Caco-2 (cell line): ENCODE results near the gene RTCB. TPM values are rescaled to one million over a fixed set of nuclear protein-coding genes. Genes with fewer than 3 reads are reported as not detected.
A peak's percentile ranks its signal among the peaks of the same experiment; 100 is the strongest.

Experiments used
- Bru-seq: library from RNA; stranded (reverse); fragments of 400-500 nt; gene quantifications from one replicate; lab custom pipeline; 2021; lab: Mats Ljungman, UMichigan
- BruChase-seq, 2 experiments: library from RNA; stranded (reverse); fragments of 400-500 nt; gene quantifications; one replicate each; lab custom pipeline; 2021; lab: Mats Ljungman, UMichigan
- BruUV-seq: library from RNA; stranded (reverse); fragments of 400-500 nt; replicated peaks from 2 replicates; lab custom pipeline; 2021; lab: Mats Ljungman, UMichigan
- CTCF ChIA-PET: fragments of 300-600 bp; sonication (Branson Sonifier 250); formaldehyde crosslinking; loops from one replicate; lab custom pipeline; 2022; ENCODE audit warnings: antibody characterized with exemption; lab: Charles Lee
- POLR2A ChIA-PET: fragments of 300-600 bp; sonication (Branson Sonifier 250); formaldehyde crosslinking; loops from one replicate; lab custom pipeline; 2022; ENCODE audit warnings: antibody characterized with exemption; lab: Charles Lee
- DNase-seq, 2 experiments: peaks; one replicate each; pipeline versions ENCODE4 v3.0.0 to v3.0.0-alpha.2; 2020 to 2022
- H3K27me3 ChIP-seq: replicated peaks from 2 replicates; pipeline ENCODE4 v1.6.0; 2011; ENCODE audit warnings: low read length; ENCODE audit not compliant: control insufficient read depth, insufficient read depth
- H3K36me3 ChIP-seq: 2 replicates; pipeline ENCODE4 v1.5.1; 2011; ENCODE audit warnings: low read length; ENCODE audit not compliant: control insufficient read depth, insufficient read depth
- H3K4me1 ChIP-seq: fragments of 250-450 bp; sonication (Bioruptor Pico); 2 replicates; pipeline ENCODE4 v1.5.1; 2020; ENCODE audit warnings: mild to moderate bottlenecking
- H3K4me3 ChIP-seq: 2 replicates; pipeline ENCODE4 v1.5.1; 2011; ENCODE audit warnings: low read depth, mild to moderate bottlenecking, control low read depth, low read length
- H3K9me3 ChIP-seq: fragments of 250-450 bp; sonication (Bioruptor Pico); 2 replicates; pipeline ENCODE4 v1.5.1; 2020; ENCODE audit warnings: mild to moderate bottlenecking, moderate library complexity
- H3K27ac Mint-ChIP-seq: one replicate; pipeline ENCODE4 v1.8.0; 2022; ENCODE audit warnings: mixed read lengths; ENCODE audit not compliant: unreplicated experiment
- H3K27me3 Mint-ChIP-seq: one replicate; pipeline ENCODE4 v1.8.0; 2022; ENCODE audit warnings: mixed read lengths; ENCODE audit not compliant: insufficient read depth, unreplicated experiment
- H3K36me3 Mint-ChIP-seq: one replicate; pipeline ENCODE4 v1.8.0; 2022; ENCODE audit warnings: mild to moderate bottlenecking, mixed read lengths; ENCODE audit not compliant: insufficient read depth, unreplicated experiment
- H3K4me1 Mint-ChIP-seq: one replicate; pipeline ENCODE4 v1.8.0; 2022; ENCODE audit warnings: low read depth, mixed read lengths; ENCODE audit not compliant: unreplicated experiment
- H3K4me3 Mint-ChIP-seq: one replicate; pipeline ENCODE4 v1.8.0; 2022; ENCODE audit warnings: mild to moderate bottlenecking, moderate library complexity, mixed read lengths; ENCODE audit not compliant: unreplicated experiment
- H3K9me3 Mint-ChIP-seq: one replicate; pipeline ENCODE4 v1.8.0; 2022; ENCODE audit warnings: mixed read lengths; ENCODE audit not compliant: unreplicated experiment
- intact Hi-C: fragments of 100-400 bp; cut with micrococcal nuclease; formaldehyde crosslinking; loops from one replicate; pipeline ENCODE4 v1.10.0; 2022; ENCODE audit not compliant: unreplicated experiment
- long read RNA-seq: library from polyadenylated mRNA; stranded (forward); transcript quantifications from one replicate; pipeline ENCODE4 v2.0.0, GENCODE V29; 2022
- total RNA-seq: library from RNA; stranded (reverse); gene quantifications from 2 replicates; pipeline ENCODE4 v1.2.3, GENCODE V29; 2022
- TF ChIP-seq, protein P1 (sequence below), 2 experiments: fragments of 200-600 bp in 1 of 2; IDR thresholded peaks; 1 replicate in 1 of 2; 2 replicates in 1 of 2; pipeline versions ENCODE4 v1.5.1 to v1.8.0; 2011 to 2022; ENCODE audit warnings: antibody characterized with exemption in 1 of 2, control low read depth in 1 of 2, inconsistent platforms in 1 of 2, low read depth in 1 of 2, low read length in 1 of 2, mild to moderate bottlenecking in 1 of 2, moderate library complexity in 1 of 2; ENCODE audit not compliant: insufficient read depth in 1 of 2, severe bottlenecking in 1 of 2, unreplicated experiment in 1 of 2

RTCB gene
- 105 and 112 TPM in 2 replicates for total RNA-seq
- percentile 87 among the genes with signal in this experiment for Bru-seq, nascent RNA
- percentile 84 among the genes with signal in this experiment for BruChase-seq, experiment 1, labeled RNA remaining after a 2-hour chase
- percentile 92 among the genes with signal in this experiment for BruChase-seq, experiment 2, labeled RNA remaining after a 6-hour chase
- long read RNA-seq, transcript RTCB-201 (12 exons, 2,027 nt) = major isoform, 430 of 470 reads
- long read RNA-seq, partial matches to known transcripts = 18 of 470 reads
- long read RNA-seq, other reads (novel, unspliced or antisense) = 22 of 470 reads

- Mint-ChIP-seq H3K4me3 (peak within 1 kb of the TSS; percentile 90), H3K36me3 (peaks cover 46% of the 10 kb centered on the region), H3K27me3 (peaks cover 2% of the 10 kb centered on the region), H3K9me3 (no peaks in the 10 kb centered on the region), H3K4me1 (peaks cover 6% of the 10 kb centered on the region), H3K27ac (peak within 1 kb of the TSS; percentile 93)
- Histone ChIP-seq H3K36me3 (peaks cover 1% of the 10 kb centered on the region; the same call in 1 of the 2 replicates), H3K4me1 (peaks cover 4% of the 10 kb centered on the region; the same call in 1 of the 2 replicates), H3K9me3 (no peaks in the 10 kb centered on the region), H3K27me3 (no peaks in the 10 kb centered on the region), H3K4me3 (peak within 1 kb of the TSS; percentile 73)
- ChIA-PET POLR2A (interaction anchor here (0.6 to 1.4 kb wide), 3 partner anchors 13 to 632 kb away, joined by 3 to 5 read pairs (median 5); partner anchors contain the start of gene FBXO7), CTCF (interaction anchor here (1.0 kb wide), 1 partner anchor 32 kb away, joined by 6 read pairs; no protein-coding TSS in a partner anchor)
- TF ChIP-seq, protein P1, sequence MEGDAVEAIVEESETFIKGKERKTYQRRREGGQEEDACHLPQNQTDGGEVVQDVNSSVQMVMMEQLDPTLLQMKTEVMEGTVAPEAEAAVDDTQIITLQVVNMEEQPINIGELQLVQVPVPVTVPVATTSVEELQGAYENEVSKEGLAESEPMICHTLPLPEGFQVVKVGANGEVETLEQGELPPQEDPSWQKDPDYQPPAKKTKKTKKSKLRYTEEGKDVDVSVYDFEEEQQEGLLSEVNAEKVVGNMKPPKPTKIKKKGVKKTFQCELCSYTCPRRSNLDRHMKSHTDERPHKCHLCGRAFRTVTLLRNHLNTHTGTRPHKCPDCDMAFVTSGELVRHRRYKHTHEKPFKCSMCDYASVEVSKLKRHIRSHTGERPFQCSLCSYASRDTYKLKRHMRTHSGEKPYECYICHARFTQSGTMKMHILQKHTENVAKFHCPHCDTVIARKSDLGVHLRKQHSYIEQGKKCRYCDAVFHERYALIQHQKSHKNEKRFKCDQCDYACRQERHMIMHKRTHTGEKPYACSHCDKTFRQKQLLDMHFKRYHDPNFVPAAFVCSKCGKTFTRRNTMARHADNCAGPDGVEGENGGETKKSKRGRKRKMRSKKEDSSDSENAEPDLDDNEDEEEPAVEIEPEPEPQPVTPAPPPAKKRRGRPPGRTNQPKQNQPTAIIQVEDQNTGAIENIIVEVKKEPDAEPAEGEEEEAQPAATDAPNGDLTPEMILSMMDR (IDR thresholded peaks at IDR 0.05; ENCODE audit: insufficient read depth in 1 of 2, low read depth in 1 of 2, low read length in 1 of 2, severe bottlenecking in 1 of 2, unreplicated experiment in 1 of 2) = no peak
- no TSS peak for BruUV-seq
- intact Hi-C loops = no loop called here
- peak; percentile 90 to 93 for DNase-seq
Measured at GRCh38 chr22:32411829-32412592, at the start of gene RTCB. Gene RTCB (minus strand): TSS chr22:32412247. CDS start chr22:32412156, 91 bp downstream.

DNA sequence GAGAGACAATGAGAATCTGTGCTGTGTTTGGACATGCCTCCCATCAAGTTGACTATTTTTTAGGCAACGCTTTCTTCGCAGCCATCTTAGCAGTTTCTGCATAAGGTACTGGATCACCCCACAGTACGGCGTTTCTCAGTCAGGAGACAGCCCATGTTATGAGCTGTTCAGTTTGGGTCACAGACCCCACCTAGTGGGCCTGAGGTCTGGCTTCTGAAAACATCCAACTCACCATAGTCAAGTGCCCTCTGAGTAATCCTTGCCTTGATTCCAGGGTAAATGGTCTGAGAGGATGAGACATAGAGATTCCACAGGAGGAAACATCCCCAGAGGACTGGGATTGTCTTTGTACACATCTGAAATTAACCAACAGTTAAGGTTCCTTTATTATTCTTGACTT lies 45.0 kb upstream of the RTCB start:
- no TSS peak for BruUV-seq
- H3K4me1 Mint-ChIP-seq = no peaks in the 10 kb centered on the region
- POLR2A ChIA-PET = no interaction called here
- no peak for DNase-seq
- Histone ChIP-seq H3K9me3 (no peaks in the 10 kb centered on the region), H3K4me1 (no peaks in the 10 kb centered on the region), H3K36me3 (no peaks in the 10 kb centered on the region), H3K27me3 (no peaks in the 10 kb centered on the region), H3K4me3 (no peak overlapping the region)
- peaks cover 25% of the 10 kb centered on the region for H3K27me3 Mint-ChIP-seq
- H3K4me3 Mint-ChIP-seq = no peak overlapping the region
- CTCF ChIA-PET = no interaction called here
- no peaks in the 10 kb centered on the region for H3K36me3 Mint-ChIP-seq
- no peak overlapping the region for H3K27ac Mint-ChIP-seq
- intact Hi-C loops = no loop called here
- TF ChIP-seq, protein P1 (IDR thresholded peaks at IDR 0.05; ENCODE audit: insufficient read depth in 1 of 2, low read depth in 1 of 2, low read length in 1 of 2, severe bottlenecking in 1 of 2, unreplicated experiment in 1 of 2) = no peak
- no peaks in the 10 kb centered on the region for H3K9me3 Mint-ChIP-seq

- Mint-ChIP-seq H3K4me3 (no peak overlapping the region), H3K4me1 (no peaks in the 10 kb centered on the region), H3K9me3 (no peaks in the 10 kb centered on the region), H3K36me3 (no peaks in the 10 kb centered on the region), H3K27me3 (peaks cover 3% of the 10 kb centered on the region), H3K27ac (no peak overlapping the region)
- ChIA-PET CTCF (interaction anchor here (0.6 kb wide), 1 partner anchor 245 kb away, joined by 3 read pairs; no protein-coding TSS in a partner anchor), POLR2A (no interaction called here)
- no peaks in the 10 kb centered on the region for H3K4me1 ChIP-seq
- intact Hi-C loops = no loop called here
- DNase-seq = no peak
- TF ChIP-seq, protein P1 (IDR thresholded peaks at IDR 0.05; ENCODE audit: insufficient read depth in 1 of 2, low read depth in 1 of 2, low read length in 1 of 2, severe bottlenecking in 1 of 2, unreplicated experiment in 1 of 2) = no peak
- BruUV-seq = no TSS peak
- no peaks in the 10 kb centered on the region for H3K9me3 ChIP-seq
- no peak overlapping the region for H3K4me3 ChIP-seq
- H3K36me3 ChIP-seq = no peaks in the 10 kb centered on the region
- H3K27me3 ChIP-seq = no peaks in the 10 kb centered on the region
Measured at GRCh38 chr22:32448980-32449379, 36.9 kb upstream of the RTCB start.
